SK-N-MC (cell line): ENCODE results near the gene LIFR.

Experiments used
- EZH2 ChIP-seq: fragments of 200-600 bp; sonication (generic); IDR thresholded peaks from one replicate; pipeline ENCODE4 v1.6.1; 2017; ENCODE audit warnings: antibody characterized with exemption
- FOXP2 ChIP-seq: optimal IDR thresholded peaks from 2 replicates; pipeline ENCODE3; 2011; ENCODE audit warnings: mild to moderate bottlenecking, moderate library complexity; ENCODE audit not compliant: insufficient read depth; ENCODE audit errors: extremely low read length, control extremely low read depth
- POLR2AphosphoS5 ChIP-seq: IDR thresholded peaks from 2 replicates; pipeline ENCODE4 v1.6.1; 2012; ENCODE audit warnings: mild to moderate bottlenecking, low read depth, low read length, borderline replicate concordance

GRCh38 chr5:38590838-38591522 is 34.5 kb upstream of the LIFR start:
- TF ChIP-seq EZH2 (no peak), POLR2AphosphoS5 (no peak; the same call in 1 of the 2 replicates), FOXP2 (no peak)
